GM21786 (cell line): ENCODE results near the gene ABCD4.

ENCODE experiments used
- ATAC-seq: cut with Tn5 transposase; IDR thresholded peaks from one replicate; pipeline ENCODE4 v1.9.1; 2021; ENCODE audit not compliant: unreplicated experiment

ABCD4 gene

GRCh38 chr14:74260525-74261233 lies 42.1 kb downstream of the ABCD4 start:
- ATAC-seq: no peak

DNA sequence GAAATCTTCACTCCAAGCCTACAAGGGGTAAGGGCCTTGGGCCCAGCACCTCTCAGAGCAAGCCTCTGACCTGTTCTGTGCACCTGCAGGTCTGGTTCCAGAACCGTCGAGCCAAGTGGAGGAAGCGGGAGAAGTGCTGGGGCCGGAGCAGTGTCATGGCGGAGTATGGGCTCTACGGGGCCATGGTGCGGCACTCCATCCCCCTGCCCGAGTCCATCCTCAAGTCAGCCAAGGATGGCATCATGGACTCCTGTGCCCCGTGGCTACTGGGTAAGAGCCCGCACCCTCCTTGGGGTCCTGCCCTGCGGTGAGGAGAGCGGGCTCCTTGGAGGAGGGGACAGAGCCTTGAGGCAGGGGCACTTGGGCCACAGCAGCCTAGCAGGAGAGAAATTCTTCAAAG lies 43.2 kb downstream of the ABCD4 start:
- no peak for ATAC-seq

- no peak for ATAC-seq
These were observed 44.0 kb downstream of the ABCD4 start for GRCh38 chr14:74258764-74259035.

GRCh38 chr14:74257941-74258763 lies 44.6 kb downstream of the ABCD4 start:
- ATAC-seq: no peak

GRCh38 chr14:74257078-74257940 lies 45.4 kb downstream of the ABCD4 start:
- ATAC-seq: no peak

DNA sequence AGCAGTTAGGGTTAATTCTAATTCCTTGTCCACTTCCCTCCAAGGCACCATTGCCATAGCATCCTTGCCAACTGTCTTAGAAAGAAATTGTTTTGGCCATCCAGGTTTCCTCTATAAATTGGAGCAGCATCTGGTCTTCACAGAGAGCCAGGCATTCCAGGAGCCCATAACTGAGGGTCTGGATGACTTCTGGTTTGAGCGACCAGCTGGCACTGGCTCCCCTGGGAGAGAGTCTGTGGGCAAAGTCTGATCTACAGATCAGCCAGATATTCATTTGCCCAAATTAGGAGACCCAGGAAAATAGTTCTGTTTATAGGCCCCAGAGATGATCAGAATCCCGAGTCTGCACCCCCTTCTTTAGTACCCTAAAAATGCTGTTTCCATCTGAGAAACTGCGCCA lies 47.5 kb downstream of the ABCD4 start:
- ATAC-seq: no peak

- no peak for ATAC-seq
These were observed 53.0 kb downstream of the ABCD4 start for GRCh38 chr14:74249433-74250375.

DNA sequence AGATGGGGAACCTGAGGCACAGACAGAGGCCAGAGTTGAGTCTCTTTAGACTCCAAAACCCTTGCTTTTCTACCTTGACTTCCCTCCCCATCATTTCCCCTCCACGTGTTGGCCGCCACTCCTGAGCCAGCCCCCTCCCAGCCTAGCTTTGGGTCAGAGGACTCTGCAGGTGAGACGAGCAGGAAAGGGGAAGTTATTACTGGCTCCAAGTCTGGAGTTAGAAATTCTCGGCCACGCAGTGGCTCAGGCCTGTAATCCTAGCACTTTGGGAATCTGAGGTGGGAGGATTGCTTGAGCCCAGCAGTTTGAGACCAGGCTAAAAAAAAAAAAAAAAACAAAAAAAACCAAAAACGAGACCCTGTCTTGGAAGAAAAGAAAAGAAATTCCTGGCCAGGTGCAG lies 54.7 kb downstream of the ABCD4 start:
- no peak for ATAC-seq

DNA sequence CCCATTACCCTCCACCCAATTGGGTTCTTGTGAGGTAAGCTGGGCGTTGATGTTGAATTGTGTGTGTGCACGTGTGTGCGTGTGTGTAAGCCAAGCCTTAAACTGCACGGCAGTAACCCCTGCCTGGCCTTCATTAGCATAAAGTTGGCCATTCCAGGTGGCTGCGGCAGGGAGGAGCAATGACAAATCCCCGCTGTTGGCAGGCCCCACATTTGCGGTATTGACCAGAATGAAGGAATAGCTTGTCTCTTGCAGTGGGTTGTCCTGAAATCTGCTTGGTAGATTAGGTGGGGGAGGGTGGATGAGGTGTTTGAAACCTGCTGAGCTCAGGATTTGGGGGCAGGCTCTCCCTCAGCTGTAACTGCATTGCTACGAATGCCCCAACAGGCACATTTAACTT lies 56.2 kb downstream of the ABCD4 start:
- no peak for ATAC-seq

DNA sequence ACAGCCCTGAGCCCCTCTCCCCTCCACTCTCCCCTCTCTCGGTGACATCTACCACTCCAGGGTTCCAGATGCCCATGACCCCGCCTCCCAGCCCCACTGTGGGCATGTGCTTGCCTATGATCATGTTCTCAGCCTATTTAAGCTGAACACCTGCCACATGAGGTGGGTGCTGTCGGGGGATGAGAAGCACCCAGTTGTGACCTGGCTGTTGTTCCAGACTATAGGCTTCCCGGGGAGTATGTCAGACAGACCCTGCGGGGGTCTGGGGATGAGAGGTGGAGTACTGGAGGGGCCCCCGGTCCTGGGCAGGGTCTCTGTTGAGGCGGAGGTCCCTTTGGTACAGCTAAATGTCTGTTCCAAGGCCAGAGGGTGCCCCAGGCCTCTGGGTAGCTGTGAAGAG lies 57.4 kb downstream of the ABCD4 start:
- ATAC-seq: no peak

- no peak for ATAC-seq
These were observed 58.6 kb downstream of the ABCD4 start for GRCh38 chr14:74244115-74244514.

DNA sequence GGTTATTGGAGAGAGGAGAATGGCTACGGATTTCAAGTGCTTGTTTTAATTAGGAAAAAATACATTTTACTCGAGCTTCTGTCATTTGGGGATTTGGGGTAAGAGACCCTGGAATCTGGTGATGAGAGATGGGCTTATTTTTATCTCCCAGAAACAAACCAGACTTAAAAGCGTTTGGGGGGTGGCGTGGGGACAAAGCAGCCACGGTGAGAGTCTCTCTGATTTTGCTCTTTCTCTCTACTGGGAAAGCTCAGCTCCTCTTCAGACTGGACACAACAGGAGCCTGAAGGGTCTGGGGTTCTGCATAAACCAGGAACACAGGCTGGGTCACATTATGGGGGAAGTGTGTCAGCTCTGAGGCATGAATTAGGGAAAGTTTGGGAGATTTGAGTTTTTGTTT lies 59.7 kb downstream of the ABCD4 start:
- no peak for ATAC-seq

DNA sequence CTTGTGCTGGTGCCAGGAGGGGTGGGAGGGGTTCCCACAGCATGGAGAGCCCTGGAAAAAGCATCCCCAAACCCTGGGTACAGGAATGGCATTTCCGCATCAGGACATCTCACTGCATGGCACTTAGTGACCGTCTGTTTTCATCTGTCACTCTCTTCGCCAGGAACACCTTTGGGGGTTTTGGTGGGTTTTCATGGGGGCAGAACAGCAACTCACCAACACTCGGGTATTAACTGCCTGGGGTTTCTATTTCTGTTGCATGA lies 60.0 kb downstream of the ABCD4 start:
- ATAC-seq: no peak

DNA sequence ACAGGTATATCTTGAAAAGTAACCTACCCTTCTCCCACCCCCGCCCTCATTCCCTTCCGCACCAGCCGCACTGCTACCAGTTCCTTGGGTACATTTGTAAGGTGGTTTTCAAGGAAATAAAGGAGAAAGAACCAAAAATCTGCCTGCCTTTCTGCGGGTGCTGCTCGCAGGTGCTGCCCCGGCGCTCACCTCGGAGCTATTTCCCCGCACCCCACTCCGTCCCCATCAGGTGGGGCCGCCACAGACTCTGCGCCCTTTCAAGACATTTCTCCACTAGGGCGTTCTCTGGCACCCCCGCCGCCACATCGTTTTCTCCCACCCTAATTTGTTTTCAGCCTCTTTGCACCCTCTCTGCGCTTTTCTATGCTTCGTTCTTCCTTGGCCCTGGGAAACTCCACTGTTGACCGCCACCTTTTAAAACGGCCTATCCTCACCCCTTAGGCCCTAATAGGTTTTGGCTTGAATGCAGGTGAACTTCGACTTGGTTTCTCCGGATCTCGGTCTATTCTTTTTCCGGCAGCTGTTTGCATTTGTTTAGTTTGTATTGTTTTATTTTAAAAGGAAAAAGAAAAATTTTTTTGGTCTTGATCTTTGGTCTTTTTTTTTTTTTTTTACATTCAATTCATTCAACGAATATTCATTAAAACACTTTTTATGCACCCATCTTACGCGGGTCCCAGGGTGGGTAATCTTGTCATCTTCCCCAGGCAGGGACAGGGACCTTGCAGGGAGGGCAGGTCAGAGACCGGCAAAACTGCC lies 60.5 kb downstream of the ABCD4 start:
- no peak for ATAC-seq

GRCh38 chr14:74241652-74242017 lies 61.1 kb downstream of the ABCD4 start:
- ATAC-seq: no peak

DNA sequence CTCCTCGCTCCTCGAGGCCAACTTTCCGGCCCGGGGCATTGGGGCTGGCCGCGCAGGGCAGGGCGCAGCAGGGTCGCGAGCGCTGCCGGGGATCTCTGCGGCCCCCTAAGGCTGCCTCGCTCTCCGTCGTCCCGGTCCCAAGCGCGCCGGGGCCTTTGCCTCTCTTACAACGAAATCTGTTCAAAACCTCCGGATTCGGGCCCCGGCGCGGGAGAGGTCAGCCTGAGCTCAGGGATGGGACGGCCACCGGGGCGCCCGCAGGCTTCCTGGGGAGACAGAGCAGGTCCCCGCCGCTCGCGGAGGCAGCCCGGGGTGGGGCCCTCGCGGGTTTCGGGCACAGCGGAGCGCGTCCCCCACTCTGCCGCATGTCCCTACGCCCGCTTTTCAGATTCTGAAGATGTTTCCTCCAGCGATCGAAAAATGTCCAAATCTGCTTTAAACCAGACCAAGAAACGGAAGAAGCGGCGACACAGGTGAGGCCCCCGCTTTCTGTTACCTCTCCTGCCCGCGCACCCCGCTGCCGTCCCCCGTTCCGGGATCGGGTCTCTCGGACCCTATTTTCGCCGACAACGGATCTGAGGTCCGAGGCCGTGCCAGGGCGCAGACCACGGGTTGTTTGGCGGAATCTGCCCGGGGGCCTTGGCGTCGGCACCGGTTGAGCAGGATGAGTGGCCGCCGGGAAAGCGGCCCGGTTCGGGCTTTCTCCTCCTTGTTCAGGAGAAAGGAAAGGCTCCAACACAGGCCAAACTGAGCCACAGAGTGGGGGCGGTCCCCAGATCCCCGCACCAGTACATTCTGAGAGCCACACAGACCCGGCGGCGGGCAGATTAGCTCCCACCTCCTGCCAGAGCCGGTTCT lies 61.7 kb downstream of the ABCD4 start:
- ATAC-seq: no peak

DNA sequence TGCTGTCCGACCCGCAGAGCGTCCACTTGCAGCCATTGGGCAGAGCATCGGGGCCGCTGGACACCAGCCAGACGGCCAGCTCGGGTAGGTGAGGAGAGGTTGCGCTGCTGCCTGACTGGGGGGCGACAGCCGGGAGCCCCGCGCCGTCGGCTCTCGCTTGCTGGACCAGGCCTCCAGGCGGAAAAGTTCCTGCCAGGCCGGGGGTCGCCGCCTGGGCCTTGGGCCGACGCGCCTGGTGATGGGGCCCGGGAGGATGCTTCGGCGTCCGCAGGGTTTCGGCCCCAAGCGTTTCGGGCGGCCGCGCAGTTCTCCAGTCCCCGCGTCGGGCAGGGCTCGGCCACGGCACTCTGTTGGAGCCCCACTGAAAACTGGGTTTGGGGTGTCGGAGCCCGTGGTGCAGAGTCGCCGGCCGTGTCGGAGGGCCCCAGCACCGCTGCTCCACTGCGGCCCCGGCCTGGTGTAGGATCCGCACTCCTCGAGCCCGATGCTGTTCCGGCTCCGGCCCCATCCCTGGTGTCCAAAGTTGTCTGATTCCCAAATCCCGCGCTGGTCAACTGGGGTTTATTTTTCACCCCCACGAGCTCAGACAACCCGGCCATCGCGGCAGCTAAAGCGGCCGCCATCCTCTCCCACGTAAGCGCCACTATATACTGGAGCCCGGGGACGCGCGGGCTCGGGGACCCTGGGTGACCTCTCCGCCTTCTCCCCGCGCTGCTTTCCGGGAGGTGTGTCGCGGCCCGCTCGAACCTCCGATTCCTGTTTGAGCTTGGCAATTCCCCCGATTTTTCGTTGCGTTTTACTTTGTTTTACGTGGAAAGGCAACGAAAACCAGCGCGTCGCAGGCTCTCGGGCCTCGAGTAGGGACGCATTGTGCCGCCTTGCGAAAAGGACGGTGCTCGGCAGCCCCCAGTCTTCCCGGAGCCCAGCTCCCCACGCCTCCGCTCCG lies 62.6 kb downstream of the ABCD4 start:
- ATAC-seq: no peak
